Right lobe of liver (tissue), 4 donors: ENCODE data around the gene PLBD2.

Experiments
- POLR2A ChIP-seq: fragments of 450-650 bp; IDR thresholded peaks from one replicate; pipeline ENCODE4 v1.6.1; 2017; ENCODE audit warnings: antibody characterized with exemption, mild to moderate bottlenecking
- TF ChIP-seq, protein P1 (sequence below), 4 donors: fragments of 200-600 bp in 3 of 4; fragments of 450-650 bp in 1 of 4; IDR thresholded peaks; one replicate each; pipeline versions ENCODE4 v1.5.1 to v1.8.0; 2016 to 2022; ENCODE audit warnings: antibody characterized with exemption in 4 of 4, mild to moderate bottlenecking in 2 of 4
- donor health status: DM: no; HTN: no; CAD: no.
- donor health status: DM: no; HTN: no; CAD: no.
- donor health status: DM: no; HTN: yes; CAD: no.

DNA sequence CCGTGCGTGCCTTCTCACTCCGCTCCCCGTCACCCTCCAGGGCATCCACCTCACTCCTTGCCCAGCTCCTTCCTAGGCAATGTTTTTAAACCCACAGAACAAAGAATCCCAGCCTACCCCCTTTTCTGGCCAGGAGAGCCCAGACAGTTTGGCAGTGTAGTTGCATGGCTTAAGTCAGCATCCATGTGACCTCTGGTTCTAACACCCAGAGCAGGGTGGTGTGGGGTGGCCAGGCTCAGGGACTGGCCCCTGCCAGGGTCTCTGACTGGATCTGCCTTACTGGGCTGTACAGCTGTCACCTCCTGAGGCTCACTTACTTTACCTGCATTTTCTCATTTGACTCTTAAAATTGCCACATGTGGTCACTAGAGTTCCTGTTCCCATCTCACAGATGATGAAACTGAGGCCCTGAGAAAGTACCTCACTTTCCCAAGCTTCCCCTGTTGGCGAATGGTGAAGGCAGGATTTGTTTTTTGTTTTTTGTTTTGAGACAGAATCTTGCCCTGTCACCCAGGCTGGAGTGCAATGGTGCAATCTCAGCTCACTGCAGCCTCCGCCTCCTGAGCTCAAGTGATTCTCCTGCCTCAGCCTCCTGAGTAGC is 27.0 kb downstream of the PLBD2 start:
- TF ChIP-seq, protein P1, sequence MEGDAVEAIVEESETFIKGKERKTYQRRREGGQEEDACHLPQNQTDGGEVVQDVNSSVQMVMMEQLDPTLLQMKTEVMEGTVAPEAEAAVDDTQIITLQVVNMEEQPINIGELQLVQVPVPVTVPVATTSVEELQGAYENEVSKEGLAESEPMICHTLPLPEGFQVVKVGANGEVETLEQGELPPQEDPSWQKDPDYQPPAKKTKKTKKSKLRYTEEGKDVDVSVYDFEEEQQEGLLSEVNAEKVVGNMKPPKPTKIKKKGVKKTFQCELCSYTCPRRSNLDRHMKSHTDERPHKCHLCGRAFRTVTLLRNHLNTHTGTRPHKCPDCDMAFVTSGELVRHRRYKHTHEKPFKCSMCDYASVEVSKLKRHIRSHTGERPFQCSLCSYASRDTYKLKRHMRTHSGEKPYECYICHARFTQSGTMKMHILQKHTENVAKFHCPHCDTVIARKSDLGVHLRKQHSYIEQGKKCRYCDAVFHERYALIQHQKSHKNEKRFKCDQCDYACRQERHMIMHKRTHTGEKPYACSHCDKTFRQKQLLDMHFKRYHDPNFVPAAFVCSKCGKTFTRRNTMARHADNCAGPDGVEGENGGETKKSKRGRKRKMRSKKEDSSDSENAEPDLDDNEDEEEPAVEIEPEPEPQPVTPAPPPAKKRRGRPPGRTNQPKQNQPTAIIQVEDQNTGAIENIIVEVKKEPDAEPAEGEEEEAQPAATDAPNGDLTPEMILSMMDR (IDR thresholded peaks at IDR 0.05): no peak
- no peak for TF ChIP-seq POLR2A
